ENCODE results near the gene EMC9. TPM values are rescaled to one million over a fixed set of nuclear protein-coding genes. Genes with fewer than 3 reads are reported as not detected.

EMC9 gene
- total RNA-seq, 3 donors from 2014 or later (not counting 1 experiment from before 2014, with no cell fraction given): 9.3 to 12.3 (median 12.0) TPM

DNA sequence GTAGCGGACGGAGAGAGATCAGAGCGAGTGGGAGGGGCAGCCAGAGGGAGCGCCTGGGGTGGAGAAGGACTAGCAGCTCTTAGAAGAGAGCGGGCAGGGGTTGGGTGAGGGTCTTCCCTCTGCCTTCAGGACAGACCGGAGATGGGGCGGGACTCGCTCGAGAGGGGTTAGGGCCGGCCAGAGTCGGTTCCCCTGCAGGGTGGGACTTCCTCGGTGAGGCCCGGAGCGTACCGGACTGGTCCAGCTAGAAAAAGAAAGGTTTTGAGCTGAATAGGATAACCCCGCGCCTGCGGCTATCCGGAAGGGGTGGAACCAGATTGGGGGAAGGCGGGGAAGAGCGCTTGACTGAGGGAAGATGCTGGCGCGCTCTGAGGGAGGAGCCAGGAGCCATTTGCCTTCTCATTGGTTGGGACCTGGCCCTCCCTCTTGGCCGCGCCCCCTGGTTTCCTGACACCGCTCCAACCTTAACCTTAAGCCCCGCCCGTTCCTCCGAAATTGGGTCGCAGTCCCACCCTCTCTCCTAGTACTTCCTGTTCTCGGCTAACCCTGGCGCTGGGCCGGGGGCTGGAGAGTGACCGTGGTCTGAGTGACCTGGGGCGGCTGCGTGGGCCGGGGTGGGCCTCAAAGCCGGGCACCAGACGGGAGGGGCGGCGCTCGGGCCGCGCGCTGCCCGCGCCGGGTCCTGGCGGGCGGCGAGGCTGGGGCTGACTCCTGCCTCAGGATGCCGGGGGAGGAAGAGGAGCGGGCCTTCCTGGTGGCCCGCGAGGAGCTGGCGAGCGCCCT lies 5.8 kb upstream of the EMC9 start, which contains the start of gene RNF31:
TSS of gene RNF31 (plus strand) at position 521 of the 783 bp plus-strand sequence. CDS start at position 722, 201 bp downstream.
- DNase-seq (peak; percentile 95 to 99), ATAC-seq (peak; percentile 86 to 95 (median 86))
- Mint-ChIP-seq H3K36me3 (peaks cover 7% of the 10 kb centered on the region), H3K27ac (peak within 1 kb of the TSS; percentile 94), H3K9me3 (no peaks in the 10 kb centered on the region), H3K4me1 (peaks cover 53 to 73% of the 10 kb centered on the region in 2 donors), H3K4me3 (peak within 1 kb of the TSS; percentile 97), H3K27me3 (ENCODE audit: low read depth in 2 of 2) (no peaks in the 10 kb centered on the region)
- H3K27me3 ChIP-seq (ENCODE audit: control insufficient read depth, insufficient read depth, low read length): no peaks in the 10 kb centered on the region
- intact Hi-C loops (cut with micrococcal nuclease): loop anchor here (1.0 to 2.0 kb wide), 6 partner anchors 11 to 124 kb away; partner anchors contain the start of genes CHMP4A, DCAF11, IPO4 and IRF9
- under 1% methylated on average over 57 of the region's 57 CpGs for WGBS (ENCODE audit: insufficient coverage)
- peaks cover 49% of the 10 kb centered on the region for H3K36me3 ChIP-seq (ENCODE audit: control insufficient read depth, insufficient read depth, low read length)
- H3K4me1 ChIP-seq (ENCODE audit: control insufficient read depth, insufficient read depth, low read length): peaks cover 29% of the 10 kb centered on the region
- H3K9me3 ChIP-seq (ENCODE audit: control insufficient read depth, insufficient read depth, low read length): no peaks in the 10 kb centered on the region
- H3K4me3 ChIP-seq (ENCODE audit: low read length): peak within 1 kb of the TSS; percentile 91
- H3K27ac ChIP-seq (ENCODE audit: low read length): peak within 1 kb of the TSS; percentile 88
- TF ChIP-seq, protein P1, sequence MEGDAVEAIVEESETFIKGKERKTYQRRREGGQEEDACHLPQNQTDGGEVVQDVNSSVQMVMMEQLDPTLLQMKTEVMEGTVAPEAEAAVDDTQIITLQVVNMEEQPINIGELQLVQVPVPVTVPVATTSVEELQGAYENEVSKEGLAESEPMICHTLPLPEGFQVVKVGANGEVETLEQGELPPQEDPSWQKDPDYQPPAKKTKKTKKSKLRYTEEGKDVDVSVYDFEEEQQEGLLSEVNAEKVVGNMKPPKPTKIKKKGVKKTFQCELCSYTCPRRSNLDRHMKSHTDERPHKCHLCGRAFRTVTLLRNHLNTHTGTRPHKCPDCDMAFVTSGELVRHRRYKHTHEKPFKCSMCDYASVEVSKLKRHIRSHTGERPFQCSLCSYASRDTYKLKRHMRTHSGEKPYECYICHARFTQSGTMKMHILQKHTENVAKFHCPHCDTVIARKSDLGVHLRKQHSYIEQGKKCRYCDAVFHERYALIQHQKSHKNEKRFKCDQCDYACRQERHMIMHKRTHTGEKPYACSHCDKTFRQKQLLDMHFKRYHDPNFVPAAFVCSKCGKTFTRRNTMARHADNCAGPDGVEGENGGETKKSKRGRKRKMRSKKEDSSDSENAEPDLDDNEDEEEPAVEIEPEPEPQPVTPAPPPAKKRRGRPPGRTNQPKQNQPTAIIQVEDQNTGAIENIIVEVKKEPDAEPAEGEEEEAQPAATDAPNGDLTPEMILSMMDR (IDR thresholded peaks at IDR 0.05): no peak

DNA sequence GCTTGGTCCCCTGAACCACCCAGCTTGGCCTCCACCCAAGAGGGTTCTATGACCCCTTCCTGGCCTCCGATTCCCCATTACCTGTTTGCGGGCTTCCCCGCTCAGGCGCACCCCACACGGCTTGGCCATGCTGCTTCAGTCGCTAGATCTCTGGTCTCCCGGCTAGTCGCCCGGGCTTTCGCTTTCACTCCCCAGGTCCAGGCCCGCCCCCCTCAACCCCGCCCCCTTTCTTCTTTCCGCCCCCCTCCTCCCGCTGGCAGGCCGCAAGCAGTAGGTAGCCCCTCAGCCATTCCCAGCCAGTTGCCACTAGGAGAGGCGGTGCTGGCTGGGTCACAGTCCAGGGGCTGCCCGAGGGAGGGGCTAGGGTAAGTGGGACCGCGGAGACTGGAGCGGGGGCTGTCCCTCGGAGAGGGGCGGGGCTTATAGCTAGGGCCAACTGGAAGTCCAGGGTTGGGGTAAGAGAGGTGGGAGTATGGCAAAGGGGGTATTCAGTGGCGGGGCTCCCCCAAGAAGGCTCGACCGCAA lies 5.1 kb upstream of the EMC9 start, which contains the start of gene PSME2:
TSS of gene PSME2 (minus strand) at position 158 of the 525 bp plus-strand sequence. CDS start at position 129, 29 bp downstream.
- H3K27ac Mint-ChIP-seq: peak within 1 kb of the TSS; percentile 94
- 0% methylated on average over 20 of the region's 25 CpGs for WGBS (ENCODE audit: insufficient coverage)
- H3K4me1 Mint-ChIP-seq: peaks cover 59 to 80% of the 10 kb centered on the region in 2 donors
- no peaks in the 10 kb centered on the region for H3K27me3 Mint-ChIP-seq (ENCODE audit: low read depth in 2 of 2)
- TF ChIP-seq, protein P1 (IDR thresholded peaks at IDR 0.05): no peak
- Histone ChIP-seq H3K27ac (ENCODE audit: low read length) (peak within 1 kb of the TSS; percentile 88), H3K9me3 (ENCODE audit: control insufficient read depth, insufficient read depth, low read length) (no peaks in the 10 kb centered on the region), H3K27me3 (ENCODE audit: control insufficient read depth, insufficient read depth, low read length) (no peaks in the 10 kb centered on the region), H3K4me1 (ENCODE audit: control insufficient read depth, insufficient read depth, low read length) (peaks cover 34% of the 10 kb centered on the region), H3K36me3 (ENCODE audit: control insufficient read depth, insufficient read depth, low read length) (peaks cover 43% of the 10 kb centered on the region), H3K4me3 (ENCODE audit: low read length) (peak within 1 kb of the TSS; percentile 91)
- ATAC-seq (peak; percentile 66 to 80 (median 70)), DNase-seq (peak; percentile 82 to 92)
- H3K36me3 Mint-ChIP-seq: peaks cover 7% of the 10 kb centered on the region
- intact Hi-C loops (cut with micrococcal nuclease): loop anchor here (1.0 to 2.0 kb wide), 3 partner anchors 15 to 66 kb away; partner anchors contain the start of genes CHMP4A, IPO4 and IRF9
- H3K9me3 Mint-ChIP-seq: no peaks in the 10 kb centered on the region
- peak within 1 kb of the TSS; percentile 97 for H3K4me3 Mint-ChIP-seq

DNA sequence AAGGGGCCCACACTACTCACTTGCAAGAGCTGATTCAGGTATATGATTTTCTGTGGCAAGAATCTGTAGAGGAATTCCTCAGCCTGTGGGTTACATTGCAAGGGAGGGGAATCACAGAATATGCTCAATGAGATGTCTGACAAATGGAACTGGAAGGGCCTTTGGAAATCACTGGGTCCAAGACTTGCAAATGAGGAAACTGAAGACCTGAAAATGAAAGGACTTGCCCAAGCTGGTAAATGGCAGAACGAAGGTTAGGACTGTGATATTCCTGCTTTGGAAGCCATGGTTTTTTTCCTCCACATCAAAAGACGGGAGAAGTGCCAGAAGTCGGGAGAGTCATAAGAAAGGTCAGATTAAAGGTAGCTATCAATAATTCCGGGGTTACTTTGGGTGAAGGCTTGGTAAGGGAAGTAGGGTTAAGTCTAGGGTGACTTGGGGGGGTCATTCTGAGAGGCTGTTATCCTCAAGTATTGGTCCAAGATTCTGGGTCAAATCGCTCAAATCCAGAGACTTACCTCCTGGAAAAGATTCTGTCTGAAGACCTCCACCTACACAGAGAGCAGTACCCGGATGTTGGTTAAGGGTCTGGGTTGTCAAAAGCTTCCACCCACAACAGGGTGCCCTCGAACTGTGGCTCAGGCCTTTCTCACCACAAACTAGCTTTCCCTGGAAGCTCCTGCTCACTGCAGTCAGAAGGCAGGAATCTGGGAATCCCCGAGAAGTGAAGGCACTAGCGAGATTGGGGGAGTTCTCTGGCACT lies 4.5 kb upstream of the EMC9 start:
- peaks cover 58 to 82% of the 10 kb centered on the region in 2 donors for H3K4me1 Mint-ChIP-seq
- TF ChIP-seq, protein P1 (IDR thresholded peaks at IDR 0.05): no peak
- 6% methylated on average over 8 of the region's 9 CpGs for WGBS (ENCODE audit: insufficient coverage)
- H3K9me3 Mint-ChIP-seq: no peaks in the 10 kb centered on the region
- H3K27me3 ChIP-seq (ENCODE audit: control insufficient read depth, insufficient read depth, low read length): no peaks in the 10 kb centered on the region
- peaks cover 36% of the 10 kb centered on the region for H3K4me1 ChIP-seq (ENCODE audit: control insufficient read depth, insufficient read depth, low read length)
- H3K9me3 ChIP-seq (ENCODE audit: control insufficient read depth, insufficient read depth, low read length): no peaks in the 10 kb centered on the region
- ATAC-seq (no peak), DNase-seq (no peak)
- intact Hi-C loops (cut with micrococcal nuclease): loop anchor here (1.0 to 2.0 kb wide), 3 partner anchors 15 to 67 kb away; partner anchors contain the start of genes CHMP4A, IPO4 and IRF9
- no peaks in the 10 kb centered on the region for H3K27me3 Mint-ChIP-seq (ENCODE audit: low read depth in 2 of 2)
- H3K27ac ChIP-seq (ENCODE audit: low read length): peak overlapping the region; percentile 88
- H3K4me3 ChIP-seq (ENCODE audit: low read length): peak overlapping the region; percentile 91
- H3K27ac Mint-ChIP-seq: peak overlapping the region; percentile 94
- H3K36me3 ChIP-seq (ENCODE audit: control insufficient read depth, insufficient read depth, low read length): peaks cover 36% of the 10 kb centered on the region
- H3K36me3 Mint-ChIP-seq: peaks cover 7% of the 10 kb centered on the region
- H3K4me3 Mint-ChIP-seq: peak overlapping the region; percentile 97
